Motor neuron (in vitro differentiated cells): Measurements from ENCODE around the gene DEFB132. TPM values are rescaled to one million over a fixed set of nuclear protein-coding genes. Genes with fewer than 3 reads are reported as not detected.
A peak's percentile ranks its signal among the peaks of the same experiment; 100 is the strongest.

Source experiments
- ATAC-seq, 8 experiments: fragments of 200-7000 bp; cut with Tn5 transposase; replicated peaks in 6 of 8; 2 replicates each; pipeline ENCODE4 v1.8.0; 2021; ENCODE audit warnings: mild to moderate bottlenecking in 8 of 8, moderate library complexity in 8 of 8
- H3K27ac ChIP-seq, 2 donors: fragments of 250-450 bp; sonication (Bioruptor Pico); 2 replicates each; pipeline ENCODE4 v1.9.0; 2021; ENCODE audit warnings: antibody characterized with exemption in 2 of 2, mild to moderate bottlenecking in 2 of 2, moderate library complexity in 1 of 2
- H3K4me1 ChIP-seq, 2 donors: fragments of 250-450 bp; sonication (Bioruptor Pico); replicated peaks in 1 of 2; 2 replicates each; pipeline ENCODE4 v1.6.1; 2021; ENCODE audit warnings: antibody characterized with exemption in 2 of 2, mild to moderate bottlenecking in 2 of 2, moderate library complexity in 1 of 2
- H3K4me3 ChIP-seq, 5 donors: fragments of 250-450 bp; sonication (Bioruptor Pico); 2 replicates each; pipeline ENCODE4 v1.9.0; 2021; ENCODE audit warnings: antibody characterized with exemption in 5 of 5, mild to moderate bottlenecking in 5 of 5, moderate library complexity in 4 of 5
- WGBS, 10 experiments: fragments of 450-650 bp; shearing (Covaris generic); methylation state at CpG; one replicate each; pipeline ENCODE4 v1.0.0; 2022; 5-methylcytosine and 5-hydroxymethylcytosine counted together
- in situ Hi-C, 9 experiments: fragments of 400-800 bp; cut with MboI; loops; one replicate each; pipeline ENCODE4 v1.15.0; 2021; ENCODE audit warnings: low sequenced_read_pairs in 9 of 9, low pct_unique_long_range_greater_than_20kb in 2 of 9; ENCODE audit not compliant: unreplicated experiment in 9 of 9
- total RNA-seq, 8 experiments: library from RNA; unstranded; fragments of 300-600 nt; gene quantifications; 2 replicates each; pipeline versions ENCODE4 v1.2.3 to v1.2.4, GENCODE V29; 2022

Gene DEFB132
- total RNA-seq, 8 experiments from 2014 or later = 0.15 to 0.52 TPM; not detected in 6

DNA sequence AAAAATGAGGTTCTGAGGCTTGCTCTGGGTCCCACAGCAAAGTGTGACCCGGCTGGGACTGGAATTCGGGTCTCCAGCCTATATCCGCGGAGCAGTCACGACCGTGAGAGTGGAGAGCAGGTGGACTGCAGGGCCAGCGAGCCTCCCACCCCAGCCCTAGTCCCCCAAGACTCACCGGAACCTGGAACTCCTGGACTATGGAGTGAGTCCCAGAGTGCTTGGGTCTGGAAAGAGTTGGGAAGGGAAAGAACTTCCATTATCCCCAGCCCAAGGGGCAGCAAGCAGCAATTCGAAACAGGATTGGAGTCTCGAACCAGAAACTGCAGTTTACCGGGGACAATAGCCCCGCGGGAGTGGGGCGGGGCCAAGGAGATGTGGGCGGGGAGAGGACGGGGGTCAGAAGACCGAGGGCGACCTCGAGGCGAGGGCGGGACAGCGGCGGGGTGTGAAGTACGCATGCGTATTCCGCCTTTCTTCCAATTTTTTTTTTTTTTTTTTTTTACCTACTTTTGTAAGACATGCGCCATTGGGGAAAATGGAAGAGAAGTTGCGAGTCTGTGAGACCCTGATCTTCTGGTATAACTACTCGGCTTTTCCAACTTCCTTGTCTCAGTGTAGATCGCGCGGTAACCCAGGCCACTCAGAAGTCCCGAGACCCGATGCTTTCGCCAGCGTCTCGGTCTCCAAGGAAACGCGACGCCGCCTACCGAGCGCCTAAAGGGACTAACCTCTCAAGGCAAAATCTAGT, 32.7 kb downstream of the DEFB132 start, which contains the start of gene C20orf96:
Gene C20orf96, minus strand, starts transcription at position 667 of the 748 bp plus-strand sequence. Its CDS starts 140 bp downstream, at position 527.
- Histone ChIP-seq H3K27ac (peak within 1 kb of the TSS; percentile 50 to 70), H3K4me3 (peak within 1 kb of the TSS; percentile 47 to 95 (median 59)), H3K4me1 (peaks cover 12% of the 10 kb centered on the region in 2 donors)
- WGBS, 10 experiments = 0% methylated on average over 1 to 11 of the region's 43 CpGs; no CpG with 5 or more reads in 1 of the 10 experiments
- ATAC-seq = peak; percentile 92 to 96 (median 94)
- in situ Hi-C loops = no loop called here

- no peak for ATAC-seq
- WGBS, 10 experiments = 61 to 100% (median 100%) methylated on average over 1 to 5 of the region's 5 CpGs; no CpG with 5 or more reads in 3 of the 10 experiments
- in situ Hi-C loops = no loop called here
These were observed 37.1 kb downstream of the DEFB132 start for GRCh38 chr20:294602-295001.

DNA sequence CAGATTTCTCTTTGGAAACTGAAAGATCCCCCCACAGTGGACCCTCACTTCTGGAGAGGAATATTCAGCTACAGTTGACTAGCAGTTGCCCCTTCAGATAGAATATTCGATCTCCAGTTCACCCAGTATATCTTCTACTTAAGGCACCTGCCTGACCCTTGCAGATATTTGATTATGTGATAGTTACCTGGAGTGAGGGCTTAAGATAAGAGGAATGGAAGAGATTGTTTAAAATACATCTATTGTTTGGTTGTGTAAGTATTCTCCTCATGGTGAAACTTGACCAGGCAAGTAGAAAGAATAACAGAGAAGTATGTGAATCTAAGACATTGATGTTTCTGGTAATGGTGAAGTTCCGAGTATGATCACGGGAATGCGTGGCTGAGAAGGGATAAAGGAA, 38.3 kb downstream of the DEFB132 start:
- Histone ChIP-seq H3K4me3 (no peak overlapping the region), H3K4me1 (peaks cover 15 to 28% of the 10 kb centered on the region in 2 donors), H3K27ac (no peak overlapping the region)
- in situ Hi-C loops = no loop called here
- no peak for ATAC-seq
- WGBS, 10 experiments = 79 to 100% (median 93%) methylated on average over 1 to 4 of the region's 4 CpGs; no CpG with 5 or more reads in 2 of the 10 experiments

More at GRCh38 chr20:294602-295001, 37.1 kb downstream of the DEFB132 start:
- no peak overlapping the region for H3K4me3 ChIP-seq
- H3K27ac ChIP-seq = no peak overlapping the region
- peaks cover 9 to 16% of the 10 kb centered on the region in 2 donors for H3K4me1 ChIP-seq

GRCh38 chr20:297098-297924, 39.8 kb downstream of the DEFB132 start, which contains the start of gene ZCCHC3:
Gene ZCCHC3, plus strand, starts transcription at chr20:297570. Its CDS starts 17 bp downstream, at chr20:297587.
- H3K4me1 ChIP-seq = peaks cover 16 to 17% of the 10 kb centered on the region in 2 donors
- peak within 1 kb of the TSS; percentile 94 to 95 for H3K27ac ChIP-seq
- WGBS, 10 experiments = 0 to 11% (median 1%) methylated on average over 1 to 21 of the region's 99 CpGs
- H3K4me3 ChIP-seq = peak within 1 kb of the TSS; percentile 56 to 90 (median 70)
- ATAC-seq = peak; percentile 85 to 96 (median 88)
- in situ Hi-C loops = no loop called here

DNA sequence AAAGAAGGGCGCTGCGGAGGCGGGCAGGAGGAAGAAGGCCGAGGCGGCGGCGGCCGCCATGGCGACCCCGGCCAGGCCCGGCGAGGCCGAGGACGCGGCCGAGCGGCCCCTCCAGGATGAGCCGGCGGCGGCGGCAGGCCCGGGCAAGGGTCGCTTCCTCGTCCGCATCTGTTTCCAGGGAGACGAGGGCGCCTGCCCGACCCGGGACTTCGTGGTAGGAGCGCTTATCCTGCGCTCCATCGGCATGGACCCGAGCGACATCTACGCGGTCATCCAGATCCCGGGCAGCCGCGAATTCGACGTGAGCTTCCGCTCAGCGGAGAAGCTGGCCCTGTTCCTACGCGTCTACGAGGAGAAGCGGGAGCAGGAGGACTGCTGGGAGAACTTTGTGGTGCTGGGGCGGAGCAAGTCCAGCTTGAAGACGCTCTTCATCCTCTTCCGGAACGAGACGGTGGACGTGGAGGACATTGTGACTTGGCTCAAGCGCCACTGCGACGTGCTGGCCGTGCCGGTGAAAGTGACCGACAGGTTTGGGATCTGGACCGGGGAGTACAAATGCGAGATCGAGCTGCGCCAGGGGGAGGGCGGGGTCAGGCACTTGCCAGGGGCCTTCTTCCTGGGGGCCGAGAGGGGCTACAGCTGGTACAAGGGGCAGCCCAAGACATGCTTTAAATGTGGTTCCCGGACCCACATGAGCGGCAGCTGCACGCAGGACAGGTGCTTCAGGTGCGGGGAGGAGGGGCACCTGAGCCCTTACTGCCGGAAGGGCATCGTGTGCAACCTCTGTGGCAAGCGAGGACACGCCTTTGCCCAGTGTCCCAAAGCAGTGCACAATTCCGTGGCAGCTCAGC, 40.6 kb downstream of the DEFB132 start:
- peak overlapping the region; percentile 94 to 95 for H3K27ac ChIP-seq
- 0% methylated on average over 1 to 8 of the region's 75 CpGs; no CpG with 5 or more reads in 5 of the 10 experiments for WGBS, 10 experiments
- H3K4me3 ChIP-seq = peak overlapping the region; percentile 56 to 90 (median 70)
- peaks cover 16 to 17% of the 10 kb centered on the region in 2 donors for H3K4me1 ChIP-seq
- peak; percentile 21 to 50 (median 32) for ATAC-seq
- in situ Hi-C loops = no loop called here

DNA sequence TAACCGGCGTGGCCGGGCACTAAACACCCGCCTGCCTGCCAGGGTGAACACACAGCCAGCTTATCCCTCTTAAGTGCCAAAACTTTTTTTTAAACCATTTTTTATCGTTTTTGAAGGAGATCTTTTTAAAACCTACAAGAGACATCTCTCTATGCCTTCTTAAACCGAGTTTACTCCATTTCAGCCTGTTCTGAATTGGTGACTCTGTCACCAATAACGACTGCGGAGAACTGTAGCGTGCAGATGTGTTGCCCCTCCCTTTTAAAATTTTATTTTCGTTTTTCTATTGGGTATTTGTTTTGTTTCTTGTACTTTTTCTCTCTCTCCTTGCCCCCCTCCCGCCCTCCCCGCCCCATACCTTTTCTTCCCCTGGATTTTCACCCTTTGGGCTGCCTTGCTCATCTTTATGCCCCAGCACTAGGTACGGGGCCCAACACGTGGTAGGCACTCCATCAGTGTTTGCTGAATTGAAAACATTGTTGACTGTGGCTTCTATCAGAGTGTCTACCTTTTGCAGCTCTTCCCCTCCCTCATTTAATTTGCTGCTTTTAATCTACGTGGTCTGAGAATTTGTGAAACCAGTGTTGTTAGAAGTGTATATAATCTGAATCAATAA, 41.4 kb downstream of the DEFB132 start:
- peaks cover 16 to 17% of the 10 kb centered on the region in 2 donors for H3K4me1 ChIP-seq
- WGBS, 10 experiments = 0 to 3% (median 0%) methylated on average over 1 to 11 of the region's 15 CpGs; no CpG with 5 or more reads in 2 of the 10 experiments
- peak overlapping the region; percentile 56 to 90 (median 70) for H3K4me3 ChIP-seq
- no peak for ATAC-seq
- in situ Hi-C loops = no loop called here
- peak overlapping the region; percentile 94 to 95 for H3K27ac ChIP-seq

GRCh38 chr20:300345-300990, 42.9 kb downstream of the DEFB132 start:
- in situ Hi-C loops = no loop called here
- no peak for ATAC-seq
- Histone ChIP-seq H3K27ac (peak overlapping the region in 1 of 2 donors; percentile 61), H3K4me1 (peaks cover 16 to 17% of the 10 kb centered on the region in 2 donors), H3K4me3 (peak overlapping the region in 4 of 5 donors; percentile 56 to 70 (median 69))
- WGBS, 10 experiments = 10 to 63% (median 39%) methylated on average over 2 to 8 of the region's 10 CpGs; no CpG with 5 or more reads in 1 of the 10 experiments

DNA sequence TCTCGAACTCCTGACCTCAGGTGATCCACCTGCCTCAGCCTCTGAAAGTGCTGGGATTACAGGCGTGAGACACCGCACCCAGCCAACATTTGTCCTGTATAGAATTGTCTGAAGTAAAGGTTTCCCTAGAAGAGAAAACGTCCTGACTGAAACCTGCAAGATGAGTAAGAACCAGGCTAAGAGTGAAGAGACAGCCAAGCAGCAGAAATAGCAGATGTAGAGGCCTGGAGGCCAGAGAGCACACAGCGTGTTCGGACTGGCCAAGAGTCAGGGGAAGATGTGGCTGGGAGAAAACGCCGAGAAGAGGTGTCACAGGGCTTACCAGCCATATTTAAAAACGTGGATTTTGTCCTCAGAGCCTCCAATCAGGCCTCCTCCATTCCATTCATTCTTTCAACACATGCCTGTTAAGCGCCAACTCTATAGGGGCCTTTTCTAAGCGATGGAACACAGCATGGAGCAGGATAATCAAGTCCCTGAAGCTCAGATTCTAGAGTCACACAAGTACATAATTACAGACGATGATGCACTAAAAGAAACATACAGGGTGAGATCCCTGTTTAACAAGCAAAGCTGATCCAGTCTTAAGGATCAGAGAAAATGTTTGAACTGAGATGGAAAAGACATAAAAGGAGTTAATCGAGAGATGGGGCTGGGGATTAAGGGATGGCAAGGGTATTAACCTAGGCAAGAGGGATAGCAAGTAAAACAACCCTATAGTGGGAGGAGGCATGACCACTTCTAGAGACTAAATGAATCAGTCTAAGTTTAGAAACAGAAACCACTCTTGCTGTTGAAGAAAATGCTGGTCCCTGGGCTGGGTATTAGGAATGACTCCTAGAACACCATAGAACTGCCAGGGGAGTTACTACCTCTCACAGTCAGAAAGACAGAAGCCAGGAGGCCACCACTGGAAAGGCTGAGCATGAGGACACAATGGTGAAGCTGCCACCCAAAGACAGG, 44.6 kb downstream of the DEFB132 start:
- ATAC-seq = no peak
- in situ Hi-C loops = no loop called here
- H3K4me3 ChIP-seq = no peak overlapping the region
- whole genome bisulfite sequencing, 10 experiments = 33 to 90% (median 75%) methylated on average over 2 to 10 of the region's 13 CpGs
- peaks cover 16 to 17% of the 10 kb centered on the region in 2 donors for H3K4me1 ChIP-seq
- H3K27ac ChIP-seq = no peak overlapping the region

GRCh38 chr20:305745-306144, 48.2 kb downstream of the DEFB132 start:
- Histone ChIP-seq H3K4me1 (peaks cover 10 to 17% of the 10 kb centered on the region in 2 donors), H3K27ac (no peak overlapping the region), H3K4me3 (no peak overlapping the region)
- in situ Hi-C loops = no loop called here
- ATAC-seq = no peak
- 45 to 95% (median 84%) methylated on average over 1 to 7 of the region's 11 CpGs; no CpG with 5 or more reads in 3 of the 10 experiments for WGBS, 10 experiments

DNA sequence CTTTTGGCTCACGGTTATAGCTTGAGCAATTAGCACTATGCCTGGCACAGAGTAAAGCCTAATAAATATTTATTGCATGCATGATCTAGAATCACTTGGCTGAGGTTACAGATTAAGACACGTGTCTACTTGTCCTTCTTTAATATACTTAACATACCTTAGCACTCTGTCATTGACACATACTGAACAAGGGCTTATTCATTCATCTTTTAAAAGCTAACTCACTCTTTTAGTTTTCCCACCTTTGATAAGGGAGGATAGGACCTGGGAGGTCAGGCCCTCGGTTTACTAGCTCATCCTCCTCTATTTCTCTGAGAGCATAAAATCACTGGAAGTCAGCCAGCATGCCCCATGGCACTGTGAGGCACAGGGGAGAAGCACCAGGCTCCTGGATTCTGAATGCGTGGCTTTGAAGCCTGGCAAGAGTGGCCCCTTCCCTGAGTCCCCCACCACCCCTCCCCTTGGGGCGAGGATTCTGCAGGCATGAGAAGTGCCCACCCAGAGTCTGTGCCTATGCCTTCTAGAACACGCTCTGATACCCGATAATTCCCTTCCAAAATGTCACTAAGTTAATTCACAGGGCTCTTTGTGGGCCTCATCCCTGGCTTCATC, 51.0 kb downstream of the DEFB132 start:
- Histone ChIP-seq H3K4me3 (no peak overlapping the region), H3K27ac (peak overlapping the region; percentile 96 to 98), H3K4me1 (peaks cover 9 to 14% of the 10 kb centered on the region in 2 donors)
- ATAC-seq = no peak
- 0 to 100% (median 70%) methylated on average over 1 to 5 of the region's 7 CpGs; no CpG with 5 or more reads in 1 of the 10 experiments for WGBS, 10 experiments
- in situ Hi-C loops = no loop called here
